Measurements from ENCODE around the gene ANKRD44.

Gene ANKRD44

GRCh38 chr2:197128897-197129296 lies 181.7 kb downstream of the ANKRD44 start:
- TF ChIP-seq, protein P1, sequence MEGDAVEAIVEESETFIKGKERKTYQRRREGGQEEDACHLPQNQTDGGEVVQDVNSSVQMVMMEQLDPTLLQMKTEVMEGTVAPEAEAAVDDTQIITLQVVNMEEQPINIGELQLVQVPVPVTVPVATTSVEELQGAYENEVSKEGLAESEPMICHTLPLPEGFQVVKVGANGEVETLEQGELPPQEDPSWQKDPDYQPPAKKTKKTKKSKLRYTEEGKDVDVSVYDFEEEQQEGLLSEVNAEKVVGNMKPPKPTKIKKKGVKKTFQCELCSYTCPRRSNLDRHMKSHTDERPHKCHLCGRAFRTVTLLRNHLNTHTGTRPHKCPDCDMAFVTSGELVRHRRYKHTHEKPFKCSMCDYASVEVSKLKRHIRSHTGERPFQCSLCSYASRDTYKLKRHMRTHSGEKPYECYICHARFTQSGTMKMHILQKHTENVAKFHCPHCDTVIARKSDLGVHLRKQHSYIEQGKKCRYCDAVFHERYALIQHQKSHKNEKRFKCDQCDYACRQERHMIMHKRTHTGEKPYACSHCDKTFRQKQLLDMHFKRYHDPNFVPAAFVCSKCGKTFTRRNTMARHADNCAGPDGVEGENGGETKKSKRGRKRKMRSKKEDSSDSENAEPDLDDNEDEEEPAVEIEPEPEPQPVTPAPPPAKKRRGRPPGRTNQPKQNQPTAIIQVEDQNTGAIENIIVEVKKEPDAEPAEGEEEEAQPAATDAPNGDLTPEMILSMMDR (IDR thresholded peaks at IDR 0.05; ENCODE audit: low read depth, low read length, poor library complexity, severe bottlenecking): no peak
- TF ChIP-seq EZH2phosphoT487 (IDR thresholded peaks at IDR 0.05; ENCODE audit: borderline replicate concordance, low read length): no peak
- Histone ChIP-seq H3K4me1 (ENCODE audit: control insufficient read depth, low read length) (peaks cover 63% of the 10 kb centered on the region), H3K4me2 (ENCODE audit: low read length) (peak overlapping the region; percentile 78)

DNA sequence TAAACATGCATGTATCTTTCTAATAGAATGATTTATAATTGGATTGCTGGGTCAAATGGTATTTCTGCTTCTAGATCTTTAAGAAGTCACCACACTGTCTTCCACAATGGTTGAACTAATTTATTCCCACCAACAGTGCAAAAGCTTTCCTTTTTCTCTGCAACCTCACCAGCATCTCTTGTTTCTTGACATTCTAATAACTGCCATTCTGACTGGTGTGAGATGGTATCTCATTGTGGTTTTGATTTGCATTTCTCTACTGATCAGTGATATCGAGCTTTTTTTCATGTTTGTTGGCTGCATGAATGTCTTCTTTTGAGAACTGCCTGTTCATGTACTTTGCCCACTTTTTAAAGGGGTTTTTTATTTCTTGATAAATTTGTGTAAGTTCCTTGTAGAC lies 182.5 kb downstream of the ANKRD44 start:
- Histone ChIP-seq H4K20me1 (ENCODE audit: control insufficient read depth, insufficient read depth, low read depth, low read length) (no peaks in the 10 kb centered on the region), H3K79me2 (ENCODE audit: control insufficient read depth, low read length) (peaks cover 22% of the 10 kb centered on the region), H3K27me3 (ENCODE audit: control insufficient read depth, low read length) (no peaks in the 10 kb centered on the region), H3K9me3 (ENCODE audit: control insufficient read depth, insufficient read depth, low read length) (no peaks in the 10 kb centered on the region), H3K9me2 (replicated peaks; ENCODE audit: control insufficient read depth, low read length) (no peaks in the 10 kb centered on the region), H3K27ac (ENCODE audit: low read depth, low read length) (peak overlapping the region; percentile 49), H3K4me1 (ENCODE audit: control insufficient read depth, low read length) (peaks cover 57% of the 10 kb centered on the region), H3F3A (ENCODE audit: control insufficient read depth, insufficient read depth) (peaks cover 29% of the 10 kb centered on the region), H3K36me3 (ENCODE audit: control insufficient read depth, low read length) (peaks cover 59% of the 10 kb centered on the region), H3K4me3 (ENCODE audit: low read length) (peak overlapping the region; percentile 28; the same call in 1 of the 2 replicates), H3K4me2 (ENCODE audit: low read length) (peak overlapping the region; percentile 32)
- TF ChIP-seq EZH2phosphoT487 (IDR thresholded peaks at IDR 0.05; ENCODE audit: borderline replicate concordance, low read length): no peak
- TF ChIP-seq, protein P1 (IDR thresholded peaks at IDR 0.05; ENCODE audit: low read depth, low read length, poor library complexity, severe bottlenecking): no peak

More at GRCh38 chr2:197128897-197129296, 181.7 kb downstream of the ANKRD44 start:
- no peaks in the 10 kb centered on the region for H3K9me3 ChIP-seq (ENCODE audit: control insufficient read depth, insufficient read depth, low read length)
- no peaks in the 10 kb centered on the region for H3K27me3 ChIP-seq (ENCODE audit: control insufficient read depth, low read length)
- H3K9me2 ChIP-seq (replicated peaks; ENCODE audit: control insufficient read depth, low read length): no peaks in the 10 kb centered on the region
- peaks cover 34% of the 10 kb centered on the region for H3F3A ChIP-seq (ENCODE audit: control insufficient read depth, insufficient read depth)
- no peaks in the 10 kb centered on the region for H4K20me1 ChIP-seq (ENCODE audit: control insufficient read depth, insufficient read depth, low read depth, low read length)
- H3K27ac ChIP-seq (ENCODE audit: low read depth, low read length): peak overlapping the region; percentile 96
- H3K36me3 ChIP-seq (ENCODE audit: control insufficient read depth, low read length): peaks cover 61% of the 10 kb centered on the region
- H3K4me3 ChIP-seq (ENCODE audit: low read length): peak overlapping the region; percentile 64; the same call in 1 of the 2 replicates
- H3K79me2 ChIP-seq (ENCODE audit: control insufficient read depth, low read length): peaks cover 23% of the 10 kb centered on the region

- TF ChIP-seq, protein P1 (IDR thresholded peaks at IDR 0.05; ENCODE audit: low read depth, low read length, poor library complexity, severe bottlenecking): no peak
- no peak for TF ChIP-seq EZH2phosphoT487 (IDR thresholded peaks at IDR 0.05; ENCODE audit: borderline replicate concordance, low read length)
- H3K36me3 ChIP-seq (ENCODE audit: control insufficient read depth, low read length): peaks cover 57% of the 10 kb centered on the region
- H4K20me1 ChIP-seq (ENCODE audit: control insufficient read depth, insufficient read depth, low read depth, low read length): no peaks in the 10 kb centered on the region
- H3K4me2 ChIP-seq (ENCODE audit: low read length): no peak overlapping the region
- 0 out of 2 replicates have a peak overlapping the region, but pooled peaks have one; percentile 7 for H3K27ac ChIP-seq (ENCODE audit: low read depth, low read length)
- H3K9me2 ChIP-seq (replicated peaks; ENCODE audit: control insufficient read depth, low read length): no peaks in the 10 kb centered on the region
- H3K4me1 ChIP-seq (ENCODE audit: control insufficient read depth, low read length): peaks cover 44% of the 10 kb centered on the region
- H3F3A ChIP-seq (ENCODE audit: control insufficient read depth, insufficient read depth): peaks cover 21% of the 10 kb centered on the region
- H3K27me3 ChIP-seq (ENCODE audit: control insufficient read depth, low read length): no peaks in the 10 kb centered on the region
- H3K9me3 ChIP-seq (ENCODE audit: control insufficient read depth, insufficient read depth, low read length): no peaks in the 10 kb centered on the region
- peaks cover 11% of the 10 kb centered on the region for H3K79me2 ChIP-seq (ENCODE audit: control insufficient read depth, low read length)
- H3K4me3 ChIP-seq (ENCODE audit: low read length): no peak overlapping the region
Measured at GRCh38 chr2:197126630-197127352, 183.8 kb downstream of the ANKRD44 start.

All from DOHH2 (cell line).